Coronary artery (tissue), 2 donors: Measurements from ENCODE around the gene PKD1L1.

ENCODE experiments used
- DNase-seq: peaks from one replicate; pipeline ENCODE4 v3.0.0-alpha.2; 2017; ENCODE audit warnings: low spot score
- H3K27ac ChIP-seq, 2 donors: fragments of 200-600 bp; sonication (generic); one replicate each; pipeline ENCODE4 v1.5.1; 2016 to 2019
- H3K4me3 ChIP-seq: fragments of 200-600 bp; sonication (generic); 2 replicates; pipeline ENCODE4 v1.5.1; 2016; ENCODE audit warnings: mild to moderate bottlenecking, moderate library complexity
- CTCF ChIP-seq: fragments of 200-600 bp; sonication (generic); IDR thresholded peaks from one replicate; pipeline ENCODE4 v1.5.1; 2019; ENCODE audit warnings: antibody characterized with exemption

PKD1L1 gene

GRCh38 chr7:47941136-47941844 is 7.0 kb downstream of the PKD1L1 start:
- no peak for DNase-seq
- peak overlapping the region; percentile 1 for H3K4me3 ChIP-seq
- TF ChIP-seq CTCF, result no peak
- H3K27ac ChIP-seq, result peak overlapping the region; percentile 39 to 86

GRCh38 chr7:47940088-47941013 is 7.9 kb downstream of the PKD1L1 start:
- H3K4me3 ChIP-seq, result no peak overlapping the region
- TF ChIP-seq CTCF, result no peak
- peak overlapping the region; percentile 39 to 86 for H3K27ac ChIP-seq
- DNase-seq, result no peak

GRCh38 chr7:47939425-47940036 is 8.7 kb downstream of the PKD1L1 start:
- DNase-seq, result no peak
- H3K27ac ChIP-seq, result peak overlapping the region in 1 of 2 donors; percentile 49
- H3K4me3 ChIP-seq, result no peak overlapping the region
- TF ChIP-seq CTCF, result no peak

- no peak for TF ChIP-seq CTCF
- DNase-seq, result no peak
- no peak overlapping the region for H3K27ac ChIP-seq
- no peak overlapping the region for H3K4me3 ChIP-seq
Measured at GRCh38 chr7:47938574-47939165, 9.6 kb downstream of the PKD1L1 start.

GRCh38 chr7:47937711-47938573 is 10.3 kb downstream of the PKD1L1 start:
- DNase-seq, result no peak
- TF ChIP-seq CTCF, result no peak
- Histone ChIP-seq H3K4me3 (no peak overlapping the region), H3K27ac (no peak overlapping the region)

- H3K27ac ChIP-seq, result no peak overlapping the region
- TF ChIP-seq CTCF, result no peak
- no peak for DNase-seq
- H3K4me3 ChIP-seq, result no peak overlapping the region
Measured at GRCh38 chr7:47937065-47937687, 11.1 kb downstream of the PKD1L1 start.
